ENCODE data around the gene PLA1A. TPM values are rescaled to one million over a fixed set of nuclear protein-coding genes. Genes with fewer than 3 reads are reported as not detected.

The PLA1A gene
- total and polyA plus RNA-seq, 2 of the 4 experiments (the other 2 are of a cell fraction): not detected

DNA sequence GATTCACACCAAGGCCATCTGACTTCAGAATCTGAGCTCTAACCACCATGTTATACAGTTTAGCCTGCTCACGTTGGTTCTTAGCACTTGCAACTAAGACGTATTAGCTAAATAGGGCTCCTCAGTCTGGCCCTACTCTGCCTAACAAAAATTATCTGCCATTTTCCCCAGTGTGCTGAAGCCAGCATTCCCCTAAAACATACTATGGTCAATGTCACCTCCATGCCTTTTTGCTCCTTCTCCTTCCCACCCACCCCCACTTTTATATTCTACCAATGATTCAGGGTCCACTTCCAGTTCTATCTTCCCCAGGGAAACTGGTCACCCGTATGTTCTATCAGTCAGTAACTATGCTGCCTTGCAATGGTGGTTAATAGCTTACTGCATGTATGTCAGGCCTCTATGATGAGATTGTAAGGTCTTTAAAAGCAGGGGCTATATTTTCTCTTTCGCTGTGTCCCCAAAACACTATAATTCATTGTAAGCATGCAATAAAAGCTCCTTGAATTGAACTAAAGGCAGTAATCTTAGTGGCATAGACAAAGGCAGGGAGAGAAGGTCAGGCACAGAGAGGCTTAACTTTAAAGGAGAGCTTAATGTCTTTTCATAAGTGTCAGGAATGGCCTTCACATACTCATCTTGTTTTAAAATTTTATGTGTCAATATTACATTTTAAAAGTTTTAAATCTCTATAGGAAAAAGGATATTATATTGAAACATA is 39.4 kb downstream of the PLA1A start:
- no peak overlapping the region for H2AK9ac ChIP-seq (replicated peaks; ENCODE audit: low read depth, low read length, poor library complexity)
- DNase-seq (no peak), ATAC-seq (ENCODE audit: low read depth) (no peak)
- H3K9me3 ChIP-seq (ENCODE audit: control insufficient read depth, insufficient read depth, low read length): no peaks in the 10 kb centered on the region
- TF ChIP-seq CEBPB (IDR thresholded peaks at IDR 0.05; ENCODE audit: low read depth, low read length): no peak
- no peak for TF ChIP-seq MAFK (IDR thresholded peaks at IDR 0.05; ENCODE audit: low read depth, low read length)
- no peak for TF ChIP-seq MXI1 (IDR thresholded peaks at IDR 0.05; ENCODE audit: borderline replicate concordance, low read depth, low read length)
- TF ChIP-seq FOS (IDR thresholded peaks at IDR 0.05; ENCODE audit: low read depth, low read length): no peak
- no peak for TF ChIP-seq RFX5 (IDR thresholded peaks at IDR 0.05; ENCODE audit: low read depth, low read length)
- TF ChIP-seq SMC3 (IDR thresholded peaks at IDR 0.05; ENCODE audit: low read depth, low read length): no peak
- no peak for TF ChIP-seq RCOR1 (IDR thresholded peaks at IDR 0.05; ENCODE audit: insufficient replicate concordance, low read length)
- TF ChIP-seq BHLHE40 (IDR thresholded peaks at IDR 0.05; ENCODE audit: low read depth, low read length): no peak
- TF ChIP-seq POLR2A (IDR thresholded peaks at IDR 0.05; ENCODE audit: low read depth, low read length): no peak
- H3K9me1 ChIP-seq (ENCODE audit: insufficient read depth, low read length): peaks cover 9% of the 10 kb centered on the region; the same call in 1 of the 2 replicates
- dilution Hi-C loops (cut with HindIII; ENCODE audit: low sequenced_read_pairs, unreplicated experiment) (no loop called here), intact Hi-C loops (cut with micrococcal nuclease) (no loop called here), in situ Hi-C loops (cut with MboI; ENCODE audit: low sequenced_read_pairs) (no loop called here)
- no peak overlapping the region; the same call in 1 of the 2 replicates for H2AK5ac ChIP-seq (ENCODE audit: low read depth, low read length)
- H4K20me1 ChIP-seq (ENCODE audit: insufficient read depth, low read length): no peaks in the 10 kb centered on the region
- CTCF ChIA-PET: interaction anchor here (0.6 kb wide), 1 partner anchor 47 kb away, joined by 4 read pairs; no protein-coding TSS in a partner anchor
- peak overlapping the region; percentile 55 for H2BK20ac ChIP-seq (ENCODE audit: low read depth, low read length)
- H3K36me3 ChIP-seq (ENCODE audit: control insufficient read depth, insufficient read depth, low read length): no peaks in the 10 kb centered on the region
- H3K23ac ChIP-seq (ENCODE audit: low read depth, low read length): no peak overlapping the region
- no peaks in the 10 kb centered on the region for H3K79me1 ChIP-seq (ENCODE audit: low read depth in 1 of 2, low read length in 2 of 2)
- H3K56ac ChIP-seq (ENCODE audit: extremely low read depth, insufficient read depth, low read length): no peak overlapping the region
- H3K14ac ChIP-seq (replicated peaks; ENCODE audit: low read depth, low read length): peak overlapping the region; percentile 77; the same call in 1 of the 2 replicates
- H3K9ac ChIP-seq (ENCODE audit: low read depth, low read length): no peak overlapping the region
- no peaks in the 10 kb centered on the region for H3K27me3 ChIP-seq (ENCODE audit: control insufficient read depth, insufficient read depth, low read length)
- BruUV-seq (replicated peaks): no TSS peak
- H2BK120ac ChIP-seq (ENCODE audit: low read depth, low read length): peak overlapping the region; percentile 92; the same call in 1 of the 2 replicates
- H4K8ac ChIP-seq (ENCODE audit: low read depth in 2 of 2, low read length in 2 of 2): peak overlapping the region in 1 of 2 experiments; percentile 32; a peak in 2 of 4 replicates
- no peak overlapping the region for H4K91ac ChIP-seq (ENCODE audit: insufficient read depth, low read depth, low read length)
- POLR2A ChIA-PET (ENCODE audit: unreplicated experiment): no interaction called here
- no peak overlapping the region for H3K4me3 ChIP-seq (ENCODE audit: insufficient read depth, low read depth, low read length)
- H2BK5ac ChIP-seq (ENCODE audit: low read depth, low read length, poor library complexity, severe bottlenecking): no peak overlapping the region
- H3K18ac ChIP-seq (ENCODE audit: low read depth, low read length): peak overlapping the region; percentile 99
- no peak overlapping the region for H2AFZ ChIP-seq (replicated peaks; ENCODE audit: low read length, poor library complexity)
- H2BK15ac ChIP-seq (ENCODE audit: low read depth, low read length): peak overlapping the region; percentile 43; the same call in 1 of the 3 replicates
- H3K27ac ChIP-seq (ENCODE audit: insufficient read depth, low read length): peak overlapping the region; percentile 100; the same call in 1 of the 2 replicates
- no peak overlapping the region; the same call in 1 of the 2 replicates for H3K4ac ChIP-seq (ENCODE audit: low read depth, low read length)
- H3K4me2 ChIP-seq (ENCODE audit: low read depth, low read length): no peak overlapping the region
- WGBS, 2 experiments (ENCODE audit: extremely low coverage in 2 of 2, insufficient read length in 1 of 2): no CpG with 5 or more reads among the region's 4 CpGs
- H4K5ac ChIP-seq (ENCODE audit: low read depth, low read length): no peak overlapping the region; the same call in 1 of the 2 replicates
- H3K4me1 ChIP-seq (ENCODE audit: control insufficient read depth, insufficient read depth, low read length): peaks cover 14% of the 10 kb centered on the region

Measured in IMR-90 (cell line).